Measurements from ENCODE around the gene LRRC8E. TPM values are rescaled to one million over a fixed set of nuclear protein-coding genes. Genes with fewer than 3 reads are reported as not detected.

The LRRC8E gene
- total RNA-seq, 1 experiment from 2014 or later: 3.0 TPM

GRCh38 chr19:7877249-7877836 lies 11.0 kb upstream of the LRRC8E start:
- DNase-seq (ENCODE audit: low spot score): no peak
- CTCF ChIA-PET: interaction anchor here (1.4 to 3.4 kb wide), 3 partner anchors 14 to 309 kb away, joined by 5 to 19 read pairs (median 6); no protein-coding TSS in a partner anchor
- peaks cover 37% of the 10 kb centered on the region for H3K27me3 Mint-ChIP-seq (ENCODE audit: low read depth)
- no peak overlapping the region for H3K4me3 Mint-ChIP-seq
- H3K4me1 Mint-ChIP-seq: peaks cover 3% of the 10 kb centered on the region; the same call in 1 of the 2 replicates
- no peak for ATAC-seq
- no peaks in the 10 kb centered on the region for H3K36me3 Mint-ChIP-seq
- POLR2A ChIA-PET: no interaction called here
- TF ChIP-seq ZNF396 (CRISPR knock-in tag; IDR thresholded peaks at IDR 0.05; ENCODE audit: borderline replicate concordance) (no peak), CDX4 (CRISPR knock-in tag; IDR thresholded peaks at IDR 0.05; ENCODE audit: borderline replicate concordance) (no peak), FOXJ3 (CRISPR knock-in tag; IDR thresholded peaks at IDR 0.05; ENCODE audit: borderline replicate concordance) (no peak), TEAD4 (CRISPR knock-in tag; IDR thresholded peaks at IDR 0.05) (no peak), RELA (CRISPR knock-in tag; IDR thresholded peaks at IDR 0.05; ENCODE audit: borderline replicate concordance) (no peak), MAX (CRISPR knock-in tag; IDR thresholded peaks at IDR 0.05) (no peak), ZNF232 (CRISPR knock-in tag; IDR thresholded peaks at IDR 0.05) (no peak), OVOL2 (CRISPR knock-in tag; IDR thresholded peaks at IDR 0.05; ENCODE audit: borderline replicate concordance) (no peak), ARID4B (CRISPR knock-in tag; IDR thresholded peaks at IDR 0.05; ENCODE audit: borderline replicate concordance) (no peak), ERG (CRISPR knock-in tag; IDR thresholded peaks at IDR 0.05) (no peak), ZSCAN18 (CRISPR knock-in tag; IDR thresholded peaks at IDR 0.05) (no peak), MYBL2 (CRISPR knock-in tag; IDR thresholded peaks at IDR 0.05) (no peak), TCF7 (CRISPR knock-in tag; IDR thresholded peaks at IDR 0.05; ENCODE audit: low read depth) (no peak), MLX (CRISPR knock-in tag; IDR thresholded peaks at IDR 0.05) (no peak), PRRX2 (CRISPR knock-in tag; IDR thresholded peaks at IDR 0.05) (no peak), ZNF138 (CRISPR knock-in tag; conservative IDR thresholded peaks at IDR 0.05) (no peak), EMX1 (CRISPR knock-in tag; IDR thresholded peaks at IDR 0.05) (no peak)
- H3K9me3 Mint-ChIP-seq: peaks cover 6% of the 10 kb centered on the region
- H3K27ac Mint-ChIP-seq: no peak overlapping the region

Data from WTC11 (cell line).